AG09309 (cell line): ENCODE results near the gene PPP1R1C.

Source experiments
- DNase-seq: peaks from one replicate; pipeline ENCODE4 v3.0.0-alpha.2; 2010; ENCODE audit warnings: low read depth
- H3K4me3 ChIP-seq: 2 replicates; pipeline ENCODE4 v1.5.1; 2011; ENCODE audit warnings: mild to moderate bottlenecking, low read depth, low read length, moderate library complexity; ENCODE audit not compliant: control insufficient read depth
- TF ChIP-seq, protein P1 (sequence below): IDR thresholded peaks from 2 replicates; pipeline ENCODE4 v1.5.1; 2011; ENCODE audit warnings: mild to moderate bottlenecking, low read depth, low read length, inconsistent platforms; ENCODE audit not compliant: insufficient read depth, control insufficient read depth; ENCODE audit errors: missing control alignments

Gene PPP1R1C

DNA sequence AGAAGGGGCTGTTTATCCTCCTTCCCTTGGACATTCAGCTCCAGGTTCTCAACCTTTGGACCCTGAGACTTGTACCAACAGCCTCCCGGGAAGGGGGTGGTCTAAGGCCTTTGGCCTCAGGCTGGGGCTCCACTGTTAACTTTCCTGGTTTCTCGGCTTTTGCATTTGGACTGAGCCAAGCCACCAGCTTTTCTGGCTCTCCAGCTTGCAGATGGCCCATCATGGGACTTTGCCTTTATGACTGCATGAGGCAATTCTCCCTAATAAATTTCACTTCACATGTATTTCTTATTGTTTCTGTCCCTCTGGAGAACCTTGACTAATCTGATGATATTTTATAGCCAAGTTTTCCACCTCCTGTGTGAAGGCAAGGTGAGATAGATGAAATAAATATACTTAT lies 180.8 kb downstream of the PPP1R1C start:
- TF ChIP-seq, protein P1, sequence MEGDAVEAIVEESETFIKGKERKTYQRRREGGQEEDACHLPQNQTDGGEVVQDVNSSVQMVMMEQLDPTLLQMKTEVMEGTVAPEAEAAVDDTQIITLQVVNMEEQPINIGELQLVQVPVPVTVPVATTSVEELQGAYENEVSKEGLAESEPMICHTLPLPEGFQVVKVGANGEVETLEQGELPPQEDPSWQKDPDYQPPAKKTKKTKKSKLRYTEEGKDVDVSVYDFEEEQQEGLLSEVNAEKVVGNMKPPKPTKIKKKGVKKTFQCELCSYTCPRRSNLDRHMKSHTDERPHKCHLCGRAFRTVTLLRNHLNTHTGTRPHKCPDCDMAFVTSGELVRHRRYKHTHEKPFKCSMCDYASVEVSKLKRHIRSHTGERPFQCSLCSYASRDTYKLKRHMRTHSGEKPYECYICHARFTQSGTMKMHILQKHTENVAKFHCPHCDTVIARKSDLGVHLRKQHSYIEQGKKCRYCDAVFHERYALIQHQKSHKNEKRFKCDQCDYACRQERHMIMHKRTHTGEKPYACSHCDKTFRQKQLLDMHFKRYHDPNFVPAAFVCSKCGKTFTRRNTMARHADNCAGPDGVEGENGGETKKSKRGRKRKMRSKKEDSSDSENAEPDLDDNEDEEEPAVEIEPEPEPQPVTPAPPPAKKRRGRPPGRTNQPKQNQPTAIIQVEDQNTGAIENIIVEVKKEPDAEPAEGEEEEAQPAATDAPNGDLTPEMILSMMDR: no peak
- H3K4me3 ChIP-seq: no peak overlapping the region
- no peak for DNase-seq

DNA sequence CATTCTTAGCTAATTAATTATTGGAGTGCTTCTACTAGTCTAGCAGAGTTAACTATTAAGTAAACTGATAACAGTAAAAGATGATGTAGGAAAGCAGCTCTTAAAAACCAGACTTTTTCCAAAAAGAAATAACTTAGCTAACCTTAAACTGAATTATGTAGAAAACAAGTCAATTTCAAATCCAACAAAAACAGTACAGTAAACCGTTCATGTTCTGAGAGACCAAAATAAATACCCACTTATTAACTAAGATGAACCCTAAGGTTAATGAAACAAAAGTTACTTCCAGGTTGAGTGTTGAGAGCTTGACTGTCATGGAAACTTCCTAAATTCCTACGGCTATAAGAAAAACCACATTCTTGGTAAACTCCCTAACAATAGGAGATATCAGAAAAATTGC lies 181.2 kb downstream of the PPP1R1C start:
- TF ChIP-seq, protein P1: no peak
- H3K4me3 ChIP-seq: no peak overlapping the region

More for the DNA sequence above, 181.2 kb downstream of the PPP1R1C start:
- no peak for DNase-seq
